NT2/D1 (cell line): Measurements from ENCODE around the gene SDHAF3.

Experiments used
- DNase-seq: peaks from one replicate; pipeline ENCODE4 v3.0.0-alpha.2; 2011; ENCODE audit warnings: low read depth, low spot score
- H3K27me3 ChIP-seq: 2 replicates; pipeline ENCODE4 v1.6.0; 2011; ENCODE audit warnings: mild to moderate bottlenecking; ENCODE audit not compliant: insufficient read length, insufficient read depth
- H3K36me3 ChIP-seq: 2 replicates; pipeline ENCODE4 v1.6.1; 2011; ENCODE audit warnings: mild to moderate bottlenecking, low read length, mixed read lengths; ENCODE audit not compliant: insufficient read depth, insufficient read length
- H3K4me1 ChIP-seq: 2 replicates; pipeline ENCODE4 v1.5.1; 2011; ENCODE audit not compliant: insufficient read depth, insufficient read length
- H3K4me3 ChIP-seq: 2 replicates; pipeline ENCODE4 v1.5.1; 2011; ENCODE audit warnings: low read depth; ENCODE audit not compliant: insufficient read length
- H3K9ac ChIP-seq: 2 replicates; pipeline ENCODE4 v1.6.0; 2011; ENCODE audit warnings: low read depth; ENCODE audit not compliant: insufficient read length
- H3K9me3 ChIP-seq: 2 replicates; pipeline ENCODE4 v1.5.1; 2011; ENCODE audit warnings: mild to moderate bottlenecking, low read length; ENCODE audit not compliant: insufficient read depth
- SUZ12 ChIP-seq: IDR thresholded peaks from 2 replicates; pipeline ENCODE4 v1.6.1; 2011; ENCODE audit not compliant: insufficient read length, insufficient read depth; ENCODE audit errors: extremely low read depth
- YY1 ChIP-seq: IDR thresholded peaks from 2 replicates; pipeline ENCODE4 v1.6.1; 2011; ENCODE audit not compliant: insufficient read length, insufficient read depth
- ZNF274 ChIP-seq: IDR thresholded peaks from 2 replicates; pipeline ENCODE4 v1.6.1; 2011; ENCODE audit warnings: mild to moderate bottlenecking, low read depth, low read length

The SDHAF3 gene

GRCh38 chr7:97089771-97090170, 27.7 kb upstream of the SDHAF3 start:
- no peak overlapping the region for H3K9ac ChIP-seq
- TF ChIP-seq SUZ12 = no peak
- no peak for TF ChIP-seq ZNF274
- TF ChIP-seq YY1 = no peak
- no peaks in the 10 kb centered on the region for H3K4me1 ChIP-seq
- H3K4me3 ChIP-seq = no peak overlapping the region
- H3K27me3 ChIP-seq = no peaks in the 10 kb centered on the region
- H3K36me3 ChIP-seq = no peaks in the 10 kb centered on the region
- 0 out of 2 replicates have a peak, but pooled peaks cover 5% of the 10 kb centered on the region for H3K9me3 ChIP-seq
- no peak for DNase-seq

GRCh38 chr7:97090761-97091353, 26.6 kb upstream of the SDHAF3 start:
- Histone ChIP-seq H3K27me3 (no peaks in the 10 kb centered on the region), H3K4me1 (no peaks in the 10 kb centered on the region), H3K36me3 (no peaks in the 10 kb centered on the region), H3K9me3 (0 out of 2 replicates have a peak, but pooled peaks cover 5% of the 10 kb centered on the region), H3K9ac (no peak overlapping the region), H3K4me3 (no peak overlapping the region)
- TF ChIP-seq YY1 (no peak), SUZ12 (no peak), ZNF274 (no peak)
- DNase-seq = no peak

DNA sequence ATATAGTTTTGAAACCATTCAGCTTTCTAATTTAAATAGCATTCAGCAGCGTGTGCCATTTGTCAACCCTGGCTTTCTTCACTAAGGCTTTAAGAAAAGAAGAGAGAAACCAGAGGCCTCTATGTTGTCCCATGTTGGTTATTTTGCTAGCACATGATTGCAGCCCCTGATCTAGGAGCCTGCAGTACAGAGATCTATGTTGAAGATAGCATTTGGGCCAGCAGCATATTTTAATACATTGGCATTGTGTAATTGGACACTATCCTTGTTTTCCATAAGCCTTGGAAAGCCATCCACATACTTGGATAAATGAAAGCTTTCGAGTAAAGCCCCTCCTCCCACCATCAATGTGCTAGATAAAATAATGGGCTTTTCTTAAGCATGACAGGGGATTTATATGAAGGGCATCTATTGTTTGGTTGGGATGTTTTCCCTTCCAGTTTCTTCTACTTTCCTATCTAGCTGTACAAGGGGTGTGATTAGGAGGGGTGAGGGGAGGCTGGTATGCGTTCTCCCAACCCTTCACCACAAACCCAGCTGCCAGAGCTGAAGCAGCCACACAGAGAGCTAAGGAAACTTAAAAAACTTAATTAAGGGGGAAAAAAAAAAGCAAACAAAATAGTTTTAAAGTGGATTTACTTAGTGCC, 23.1 kb upstream of the SDHAF3 start:
- H3K27me3 ChIP-seq = no peaks in the 10 kb centered on the region
- DNase-seq = no peak
- 0 out of 2 replicates have a peak, but pooled peaks cover 5% of the 10 kb centered on the region for H3K9me3 ChIP-seq

DNA sequence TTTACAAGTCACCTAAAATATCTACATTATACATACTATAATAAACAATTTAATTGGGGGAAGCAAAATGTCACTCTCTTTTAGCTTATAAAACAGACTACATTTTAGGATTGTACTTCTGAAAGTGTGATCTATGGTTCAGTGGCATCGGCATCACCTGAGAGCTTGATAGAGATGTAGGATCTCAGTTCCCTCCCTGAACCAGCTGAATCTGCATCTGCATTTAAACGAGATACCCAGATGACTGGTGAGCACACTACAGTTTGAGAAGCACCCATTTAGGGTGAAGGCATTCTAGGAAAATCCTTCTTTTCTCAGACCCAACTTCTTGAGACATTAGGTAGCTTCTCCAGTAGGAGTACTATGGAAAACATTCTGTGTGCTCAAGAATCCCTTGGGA, 21.5 kb upstream of the SDHAF3 start:
- H3K27me3 ChIP-seq = no peaks in the 10 kb centered on the region
- no peak for DNase-seq
- no peak overlapping the region for H3K4me3 ChIP-seq
- TF ChIP-seq ZNF274 (no peak), SUZ12 (no peak), YY1 (no peak)
- no peaks in the 10 kb centered on the region for H3K4me1 ChIP-seq
- H3K9me3 ChIP-seq = no peaks in the 10 kb centered on the region
- no peak overlapping the region for H3K9ac ChIP-seq
- H3K36me3 ChIP-seq = no peaks in the 10 kb centered on the region

More for the DNA sequence above, 23.1 kb upstream of the SDHAF3 start:
- no peaks in the 10 kb centered on the region for H3K4me1 ChIP-seq
- no peak for TF ChIP-seq ZNF274
- TF ChIP-seq SUZ12 = no peak
- no peak for TF ChIP-seq YY1
- H3K4me3 ChIP-seq = no peak overlapping the region
- H3K36me3 ChIP-seq = no peaks in the 10 kb centered on the region
- H3K9ac ChIP-seq = no peak overlapping the region

- H3K4me1 ChIP-seq = no peaks in the 10 kb centered on the region
- no peak overlapping the region for H3K9ac ChIP-seq
- H3K27me3 ChIP-seq = no peaks in the 10 kb centered on the region
- H3K4me3 ChIP-seq = no peak overlapping the region
- no peaks in the 10 kb centered on the region for H3K9me3 ChIP-seq
- TF ChIP-seq ZNF274 (no peak), YY1 (no peak), SUZ12 (no peak)
- no peak for DNase-seq
- H3K36me3 ChIP-seq = no peaks in the 10 kb centered on the region
Observed at GRCh38 chr7:97096661-97097060, 20.8 kb upstream of the SDHAF3 start.

GRCh38 chr7:97104719-97105238, 12.7 kb upstream of the SDHAF3 start:
- Histone ChIP-seq H3K4me3 (no peak overlapping the region), H3K9ac (no peak overlapping the region), H3K27me3 (no peaks in the 10 kb centered on the region), H3K4me1 (no peaks in the 10 kb centered on the region), H3K9me3 (peaks cover 11% of the 10 kb centered on the region; the same call in 1 of the 2 replicates), H3K36me3 (no peaks in the 10 kb centered on the region)
- TF ChIP-seq SUZ12 = no peak
- no peak for TF ChIP-seq ZNF274
- no peak for TF ChIP-seq YY1
- peak; percentile 66 for DNase-seq

- H3K36me3 ChIP-seq = no peaks in the 10 kb centered on the region
- peaks cover 11% of the 10 kb centered on the region; the same call in 1 of the 2 replicates for H3K9me3 ChIP-seq
- H3K4me1 ChIP-seq = no peaks in the 10 kb centered on the region
- H3K4me3 ChIP-seq = no peak overlapping the region
- TF ChIP-seq YY1 (no peak), ZNF274 (no peak), SUZ12 (no peak)
- DNase-seq = no peak
- H3K9ac ChIP-seq = no peak overlapping the region
- no peaks in the 10 kb centered on the region for H3K27me3 ChIP-seq
Observed at GRCh38 chr7:97107192-97107800, 10.2 kb upstream of the SDHAF3 start.
